HG03025 (cell line): ENCODE results near the gene CEP126.
"Not testable (repeated sequence)": the region's sequence is repeated elsewhere in the genome, so short reads cannot be mapped to it uniquely, and the experiment has no call there.

Experiments used
- ATAC-seq: cut with Tn5 transposase; IDR thresholded peaks from one replicate; pipeline ENCODE4 v1.9.1; 2021; ENCODE audit warnings: mild to moderate bottlenecking, moderate library complexity; ENCODE audit not compliant: unreplicated experiment, low FRiP score

CEP126 gene

GRCh38 chr11:101920992-101921391 lies 6.2 kb downstream of the CEP126 start:
- no peak for ATAC-seq

DNA sequence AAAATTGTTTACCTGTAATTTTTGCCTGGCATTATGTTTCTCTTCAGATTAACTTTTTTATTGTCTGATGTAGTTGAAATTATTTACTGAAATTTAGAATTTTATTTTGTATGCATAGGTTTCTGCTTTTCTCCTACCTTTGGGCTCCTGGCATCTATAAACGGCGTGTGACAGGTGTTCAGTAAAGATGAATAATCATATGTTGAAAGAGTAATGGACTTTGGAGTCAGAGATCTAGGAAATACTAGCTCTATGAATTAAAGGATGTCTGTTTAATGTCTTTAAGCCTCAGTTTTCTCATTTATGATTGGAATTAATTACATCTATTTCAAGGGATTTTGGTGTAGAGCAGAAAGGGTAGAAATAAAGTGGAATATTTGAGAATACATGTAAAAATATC lies 8.7 kb downstream of the CEP126 start:
- ATAC-seq: no peak

DNA sequence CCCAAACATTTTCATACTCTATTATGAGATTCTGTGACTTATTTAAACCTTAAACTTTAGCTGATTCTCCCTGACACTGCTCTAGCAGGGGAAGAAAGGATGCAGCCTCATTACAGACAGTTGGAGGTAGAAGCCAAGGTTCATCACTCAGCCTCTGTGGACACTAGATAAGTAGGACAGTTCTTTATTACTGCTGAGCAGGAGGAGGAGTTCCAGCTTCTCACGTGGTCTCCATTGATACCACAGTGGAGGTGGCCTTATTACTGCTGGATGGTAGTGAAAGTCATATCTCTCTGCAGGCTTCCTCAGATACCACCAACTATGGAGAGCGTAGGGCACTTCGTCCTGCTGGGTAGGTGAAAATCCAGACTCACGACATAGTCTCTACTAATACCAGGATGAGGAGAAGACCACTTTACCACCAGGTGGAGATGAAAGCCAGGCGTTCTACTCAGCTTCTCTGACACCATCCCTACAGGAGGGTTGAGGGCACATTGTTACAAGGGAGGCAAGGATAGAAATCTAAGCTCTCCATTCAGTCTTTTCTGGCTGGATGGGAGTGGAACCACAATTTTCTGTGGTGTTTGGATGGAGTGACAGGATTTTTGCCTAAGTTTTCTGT lies 14.6 kb downstream of the CEP126 start:
- no peak for ATAC-seq

DNA sequence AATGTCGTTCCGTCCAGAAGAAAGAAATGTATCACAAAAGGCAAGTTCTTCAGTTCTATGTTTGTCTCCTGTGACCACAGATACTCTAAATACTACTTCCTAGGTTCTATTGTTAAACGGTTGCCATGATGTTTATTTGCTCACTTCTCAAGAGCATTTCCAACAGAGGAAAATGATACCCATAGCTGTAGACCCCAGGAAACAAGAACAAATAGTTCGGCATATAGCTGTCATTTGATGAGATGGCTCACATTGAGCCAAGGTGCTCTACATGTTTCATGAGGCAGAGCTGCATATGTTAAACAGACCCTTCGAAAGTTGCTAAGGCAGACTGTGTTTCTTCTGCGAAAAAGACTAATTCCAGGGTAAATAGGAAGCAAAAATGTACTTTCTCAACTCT lies 16.9 kb downstream of the CEP126 start:
- no peak for ATAC-seq

DNA sequence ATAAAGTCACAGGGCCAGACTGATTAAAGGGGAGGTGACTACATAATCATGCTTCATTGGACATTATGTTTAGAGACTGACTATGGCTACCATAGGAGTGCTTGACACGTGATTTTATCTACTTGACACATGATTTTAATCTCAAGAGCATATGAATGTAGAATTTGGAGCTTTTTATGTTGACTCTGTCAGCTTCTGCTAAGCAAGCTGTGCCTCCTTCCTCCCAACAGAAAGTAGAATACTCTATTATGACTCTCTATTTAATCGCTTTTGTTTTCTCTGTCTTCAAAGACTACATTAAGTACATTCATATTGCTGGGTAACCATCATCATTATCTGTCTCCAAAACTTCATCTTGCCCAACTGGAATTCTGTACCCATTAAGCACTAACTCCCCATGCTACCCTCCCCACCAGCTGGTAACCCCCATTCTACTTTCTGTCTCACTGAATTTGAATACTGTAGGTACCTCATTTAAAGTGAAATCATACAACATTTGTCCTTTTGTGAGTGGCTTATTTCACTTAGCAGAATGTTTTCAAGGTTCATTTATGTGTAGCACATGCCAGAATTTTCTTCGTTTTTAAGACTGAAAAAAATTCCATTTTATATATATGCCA lies 26.2 kb downstream of the CEP126 start:
- ATAC-seq: no peak

GRCh38 chr11:101944923-101945322 lies 30.1 kb downstream of the CEP126 start:
- no peak for ATAC-seq

DNA sequence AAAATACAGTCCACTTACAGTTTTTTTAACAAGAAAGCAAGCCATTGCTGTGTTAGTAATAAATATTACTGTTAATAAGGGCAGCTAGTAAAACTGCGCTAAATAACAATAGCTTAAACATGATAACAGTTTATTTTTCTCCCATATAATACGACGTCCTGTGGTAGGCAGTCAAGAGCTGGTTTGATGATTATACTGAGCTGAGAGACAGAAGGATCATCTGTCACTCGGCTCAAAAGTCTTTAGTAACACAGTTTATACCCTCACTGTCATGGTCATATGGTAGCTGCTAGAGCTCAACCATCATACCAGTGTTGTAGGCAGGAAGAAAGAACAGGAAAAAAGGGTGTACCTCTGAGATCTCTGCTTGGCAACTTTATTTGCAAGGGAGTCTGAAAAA lies 30.6 kb downstream of the CEP126 start:
- no peak for ATAC-seq

DNA sequence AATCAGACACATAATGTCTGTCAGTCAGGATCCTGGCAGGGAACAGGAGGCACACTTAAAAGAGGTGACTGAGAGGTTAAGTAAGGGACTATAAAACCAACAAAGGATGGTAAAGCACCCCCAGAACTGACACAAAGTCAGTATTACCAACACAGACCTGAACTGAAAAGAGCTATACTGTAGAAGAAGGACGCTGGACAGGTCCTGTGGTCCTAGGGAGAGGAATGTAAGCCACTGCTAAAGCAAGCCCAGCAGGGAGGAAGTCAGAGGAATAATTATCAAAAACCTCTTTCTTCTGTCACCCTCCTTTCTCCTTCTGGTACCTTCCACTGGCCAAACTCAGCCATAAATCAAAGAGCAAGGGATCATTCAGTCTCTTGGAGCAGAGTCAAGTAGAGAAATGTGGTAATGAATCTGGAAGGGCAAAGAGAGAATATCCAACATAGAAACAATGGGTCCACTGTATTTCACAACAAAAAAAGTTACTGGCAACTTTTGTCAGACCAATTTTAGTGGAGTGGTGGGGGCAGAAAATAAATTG lies 34.9 kb downstream of the CEP126 start:
- no peak for ATAC-seq

DNA sequence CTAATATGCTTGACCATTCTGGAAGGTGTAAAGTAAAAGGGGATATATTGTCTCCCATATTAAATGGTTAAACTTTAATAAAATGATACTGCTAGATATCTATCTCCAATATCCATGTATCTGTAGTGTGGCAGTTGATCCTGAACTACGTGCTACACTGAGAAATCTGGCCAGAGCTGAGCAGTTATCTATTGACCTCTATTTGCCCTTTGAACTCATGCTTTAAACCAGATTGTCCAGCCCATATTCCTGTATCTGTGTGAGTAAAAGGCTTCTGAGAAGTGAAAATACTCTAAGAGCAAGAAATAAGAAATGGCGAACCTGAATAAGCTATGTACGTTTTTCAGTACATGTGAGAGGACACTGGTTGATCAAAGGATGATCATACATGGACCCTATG lies 40.5 kb downstream of the CEP126 start:
- ATAC-seq: no peak

- no peak for ATAC-seq
These were observed 40.9 kb downstream of the CEP126 start for GRCh38 chr11:101955701-101956100.

GRCh38 chr11:101960231-101960630 lies 45.4 kb downstream of the CEP126 start:
- no peak for ATAC-seq

- not testable (repeated sequence) for ATAC-seq
These were observed 49.4 kb downstream of the CEP126 start for GRCh38 chr11:101964200-101964599.

DNA sequence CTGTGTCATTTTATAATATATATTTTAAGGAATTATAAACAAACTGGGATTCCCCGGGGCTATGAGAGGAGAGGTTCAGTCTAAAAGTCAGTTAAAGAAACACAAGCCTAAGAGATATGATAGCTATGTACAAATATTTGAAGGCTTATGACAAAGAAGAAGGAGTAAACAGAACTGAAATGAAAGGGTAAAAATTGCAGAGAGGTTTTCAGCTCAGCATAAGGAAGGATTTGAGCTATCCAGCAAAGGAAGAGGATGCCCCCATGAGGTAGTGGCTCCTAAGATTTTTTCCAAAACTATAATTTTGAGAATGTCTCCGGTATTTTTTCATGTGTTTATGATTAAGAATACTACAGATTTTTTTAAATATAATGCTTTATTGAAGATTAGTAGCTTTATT lies 59.4 kb downstream of the CEP126 start:
- no peak for ATAC-seq

GRCh38 chr11:101974771-101975170 lies 60.0 kb downstream of the CEP126 start:
- no peak for ATAC-seq

GRCh38 chr11:101975734-101976133 lies 60.9 kb downstream of the CEP126 start:
- ATAC-seq: no peak

DNA sequence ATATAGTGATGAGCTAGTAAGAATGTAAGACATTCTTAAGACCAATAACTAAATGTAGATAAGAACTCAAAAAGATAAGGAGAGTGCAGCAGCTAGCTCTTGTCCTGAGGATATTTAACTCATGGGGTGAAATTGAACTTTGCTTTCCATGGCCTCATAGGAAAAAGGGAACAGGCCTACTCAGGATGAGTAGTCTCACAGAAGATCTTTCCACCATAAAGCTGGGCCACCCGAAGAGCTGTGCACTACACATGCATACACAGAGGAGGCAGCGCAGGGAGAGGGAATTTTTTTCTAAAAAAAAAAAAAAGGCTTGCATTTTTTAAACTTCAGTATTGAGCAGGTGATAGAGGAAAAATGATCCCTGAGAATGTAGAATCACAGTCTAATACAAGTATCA lies 72.6 kb downstream of the CEP126 start:
- no peak for ATAC-seq

DNA sequence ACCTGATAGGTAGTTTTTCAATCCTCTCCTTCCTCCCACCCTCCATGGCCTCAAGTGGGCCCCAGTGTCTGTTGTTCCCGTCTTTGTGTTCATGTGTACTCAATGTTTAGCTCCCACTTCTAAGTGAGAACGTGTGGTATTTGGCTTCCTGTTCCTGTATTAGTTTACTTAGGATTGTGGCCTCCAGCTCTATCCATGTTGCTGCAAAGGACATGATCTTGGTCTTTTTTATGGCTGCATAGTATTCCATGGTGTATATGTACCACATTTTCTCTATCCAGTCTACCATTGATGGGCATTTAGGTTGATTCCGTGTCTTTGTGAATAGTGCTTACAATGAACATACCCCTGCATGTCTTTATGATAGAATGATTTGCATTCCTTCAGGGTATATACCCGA lies 78.4 kb downstream of the CEP126 start:
- no peak for ATAC-seq

DNA sequence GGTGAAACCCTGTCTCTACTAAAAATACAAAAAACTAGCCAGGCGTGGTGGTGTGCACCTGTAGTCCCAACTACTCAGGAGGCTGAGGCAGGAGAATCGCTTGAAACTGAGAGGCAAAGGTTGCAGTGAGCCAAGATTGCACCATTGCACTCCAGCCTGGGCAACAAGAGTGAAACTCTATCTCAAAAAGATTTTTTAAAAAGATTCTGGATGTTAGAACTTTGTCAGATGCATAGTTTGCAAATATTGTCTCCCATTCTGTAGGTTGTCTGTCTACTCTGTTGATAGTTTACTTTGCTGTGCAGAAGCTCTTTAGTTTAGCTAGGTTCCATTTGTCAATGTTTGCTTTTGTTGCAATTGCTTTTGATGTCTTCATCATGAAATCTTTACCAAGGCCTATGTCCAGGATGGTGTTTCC lies 79.3 kb downstream of the CEP126 start:
- ATAC-seq: not testable (repeated sequence)

DNA sequence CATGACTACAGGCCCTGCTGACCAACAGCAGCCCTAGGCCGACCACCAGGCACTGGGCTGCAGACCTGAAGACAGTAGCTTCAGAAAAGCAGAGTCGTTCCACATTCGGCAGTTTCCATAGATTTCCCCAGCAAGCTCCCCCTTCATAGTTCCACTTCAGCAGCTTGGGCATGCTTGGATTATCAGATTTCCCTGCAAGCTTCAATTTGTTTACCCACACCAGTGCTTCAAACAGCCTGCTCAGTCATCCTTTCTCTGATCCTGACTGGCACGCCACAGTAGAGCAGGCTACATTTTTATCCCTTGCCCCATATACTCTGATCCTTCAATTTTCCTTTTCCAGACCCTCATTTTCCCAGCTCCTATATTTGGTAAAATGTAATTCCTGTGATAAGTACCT lies 81.3 kb downstream of the CEP126 start:
- ATAC-seq: no peak

GRCh38 chr11:102001657-102002338 lies 87.0 kb downstream of the CEP126 start:
- ATAC-seq: no peak

DNA sequence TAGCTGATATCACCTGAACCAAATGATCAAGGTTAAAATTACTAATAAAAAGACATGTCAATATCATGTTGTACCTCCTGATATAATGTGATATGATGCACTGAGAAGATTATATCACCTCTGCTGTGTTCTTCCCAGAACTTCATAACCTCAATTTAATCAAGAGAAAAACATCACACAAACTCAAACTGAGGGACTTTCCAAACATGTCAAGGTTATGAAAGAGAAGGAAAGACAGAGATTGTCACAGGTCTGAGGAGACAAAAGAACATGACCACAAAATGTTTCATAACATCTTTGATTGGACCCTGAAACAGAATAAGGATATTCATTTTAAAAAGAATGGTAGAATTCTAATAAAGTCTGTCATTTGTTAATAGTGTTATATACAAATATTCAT lies 89.4 kb downstream of the CEP126 start:
- no peak for ATAC-seq

GRCh38 chr11:102005306-102005705 lies 90.5 kb downstream of the CEP126 start:
- no peak for ATAC-seq
